Large intestine (tissue), 1 donor: ENCODE measurements around the gene C12orf75. TPM values are rescaled to one million over a fixed set of nuclear protein-coding genes. Genes with fewer than 3 reads are reported as not detected.

Source experiments
- polyA plus RNA-seq: library from polyadenylated mRNA; unstranded; fragments of 120-200 nt; gene quantifications from one replicate; pipeline ENCODE4 v1.2.1, GENCODE V29; 2013

Gene C12orf75
- polyA plus RNA-seq, 1 donor = 31.2 TPM

Other genes with a start within 250 kb of the C12orf75 start
- 1.6 TPM for gene ALDH1L2, start 246.2 kb upstream of the C12orf75 start, polyA plus RNA-seq
- 71.1 TPM for gene WASHC4, start 223.0 kb upstream of the C12orf75 start, polyA plus RNA-seq
- 86.4 TPM for gene APPL2, start 94.5 kb upstream of the C12orf75 start, polyA plus RNA-seq